Activated CD4-positive, alpha-beta memory T cell treated with anti-CD3 and anti-CD28 coated beads, Interleukin-2, amount 10 ng/mL, durations not matched to agents 7 days and 5 days (primary cell): ENCODE data around the gene RBMX. TPM values are rescaled to one million over a fixed set of nuclear protein-coding genes. Genes with fewer than 3 reads are reported as not detected.
"Not testable (repeated sequence)": the region's sequence is repeated elsewhere in the genome, so short reads cannot be mapped to it uniquely, and the experiment has no call there.

Experiments used
- CTCF ChIA-PET: fragments of 350-600 bp; sonication (Branson Sonifier 250); formaldehyde crosslinking; loops from one replicate; lab custom pipeline; 2021; ENCODE audit warnings: antibody characterized with exemption, inconsistent platforms; lab: Charles Lee
- POLR2A ChIA-PET: fragments of 350-600 bp; sonication (Branson Sonifier 250); formaldehyde crosslinking; loops from one replicate; lab custom pipeline; 2021; ENCODE audit warnings: antibody characterized with exemption; lab: Charles Lee
- DNase-seq: peaks from one replicate; pipeline ENCODE4 v3.0.0-alpha.2; 2020
- H3K27ac Mint-ChIP-seq: one replicate; pipeline ENCODE4 v1.8.0; 2021; ENCODE audit warnings: mild to moderate bottlenecking, mixed read lengths
- H3K27me3 Mint-ChIP-seq: one replicate; pipeline ENCODE4 v1.8.0; 2021; ENCODE audit warnings: mixed read lengths
- H3K36me3 Mint-ChIP-seq: one replicate; pipeline ENCODE4 v1.8.0; 2021; ENCODE audit warnings: low read depth, mixed read lengths
- H3K4me1 Mint-ChIP-seq: one replicate; pipeline ENCODE4 v1.8.0; 2021; ENCODE audit warnings: mixed read lengths
- H3K4me3 Mint-ChIP-seq: one replicate; pipeline ENCODE4 v1.8.0; 2021; ENCODE audit warnings: mild to moderate bottlenecking, mixed read lengths
- H3K9me3 Mint-ChIP-seq: one replicate; pipeline ENCODE4 v1.8.0; 2021; ENCODE audit warnings: mixed read lengths
- total RNA-seq, 2 experiments: library from RNA; stranded (reverse); gene quantifications; one replicate each; pipeline ENCODE4 v1.2.3, GENCODE V29; 2021

The RBMX gene
- total RNA-seq, result 100 to 1,000 TPM; 225 to 236 TPM

DNA sequence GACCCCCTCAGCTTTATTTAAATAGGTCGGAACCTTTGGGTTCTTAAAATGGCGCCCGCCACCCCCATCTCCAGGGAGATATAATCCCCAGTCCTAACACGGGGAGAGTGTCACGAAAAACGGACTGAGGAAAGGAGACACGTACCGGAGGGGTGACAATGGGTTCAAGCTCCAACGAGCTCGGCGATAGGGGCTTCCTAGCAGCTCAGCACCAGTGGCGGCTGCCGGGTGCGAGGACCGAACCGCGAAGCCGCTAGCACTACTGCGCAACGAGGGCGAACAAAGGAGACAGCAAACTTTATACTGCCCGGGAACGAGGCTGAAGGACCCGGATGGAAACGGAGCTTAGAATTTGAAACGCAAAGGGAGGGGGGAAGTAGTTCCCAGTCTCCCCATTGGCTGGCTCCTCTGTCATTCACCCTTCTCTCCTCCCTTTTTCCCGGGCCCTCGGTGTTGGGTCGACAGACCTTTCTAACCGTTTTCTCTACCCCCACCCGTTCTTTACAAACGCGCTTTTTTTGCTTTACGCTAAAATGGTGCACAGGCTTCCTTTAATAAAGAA is at the start of gene RBMX:
Gene RBMX, minus strand, starts transcription at position 274 of the 562 bp plus-strand sequence. CDS start 1,298 bp downstream, outside the sequence.
- Mint-ChIP-seq H3K4me1 (peaks cover 22% of the 10 kb centered on the region), H3K36me3 (peaks cover 37% of the 10 kb centered on the region), H3K9me3 (no peaks in the 10 kb centered on the region), H3K27me3 (no peaks in the 10 kb centered on the region), H3K4me3 (peak within 1 kb of the TSS; percentile 92), H3K27ac (peak within 1 kb of the TSS; percentile 98)
- ChIA-PET CTCF (interaction anchor here (1.1 to 3.2 kb wide), 2 partner anchors 69 to 101 kb away, joined by 5 to 11 read pairs; no protein-coding TSS in a partner anchor), POLR2A (interaction anchor here (0.6 to 4.6 kb wide), 35 partner anchors 9 to 384 kb away, joined by 3 to 124 read pairs (median 4); partner anchors contain the start of gene ARHGEF6)
- peak; percentile 91 for DNase-seq

DNA sequence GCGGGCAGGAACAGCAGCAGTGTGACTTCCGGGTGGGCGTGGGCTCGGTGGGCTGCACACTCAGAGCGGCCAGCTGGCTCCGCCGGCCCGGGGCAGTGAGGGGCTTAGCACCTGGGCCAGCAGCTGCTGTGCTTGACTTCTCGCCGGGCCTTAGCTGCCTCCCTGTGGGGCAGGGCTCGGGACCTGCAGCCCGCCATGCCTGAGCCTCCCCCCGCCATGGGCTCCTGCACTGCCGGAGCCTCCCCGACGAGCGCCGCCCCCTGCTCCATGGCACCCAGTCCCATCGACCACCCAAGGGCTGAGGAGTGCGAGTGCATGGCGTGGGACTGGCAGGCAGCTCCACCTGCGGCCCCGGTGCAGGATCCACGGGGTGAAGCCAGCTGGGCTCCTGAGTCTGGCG is 40.9 kb upstream of the RBMX start:
- POLR2A ChIA-PET, H3K9me3 Mint-ChIP-seq, H3K36me3 Mint-ChIP-seq, CTCF ChIA-PET, DNase-seq, H3K4me1 Mint-ChIP-seq, H3K27me3 Mint-ChIP-seq, H3K4me3 Mint-ChIP-seq, H3K27ac Mint-ChIP-seq: not testable (repeated sequence)

DNA sequence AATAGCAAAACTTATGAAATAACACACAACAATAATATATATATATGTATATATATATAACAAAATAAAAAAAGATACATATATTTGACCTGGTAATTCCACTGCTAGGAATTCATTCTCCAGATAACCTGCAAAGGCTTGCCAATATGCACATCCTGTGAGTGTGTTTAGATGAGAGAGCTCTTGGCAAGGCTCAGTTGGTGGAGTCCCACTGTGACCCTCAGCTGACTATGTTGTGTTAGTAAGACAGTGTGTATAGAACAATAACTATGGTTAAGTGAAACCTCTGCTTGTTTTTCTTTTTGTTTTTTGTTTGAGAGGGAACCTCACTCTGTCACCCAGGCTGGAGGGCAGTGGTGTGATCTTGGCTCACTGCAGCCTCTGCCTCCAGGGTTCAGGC is 39.5 kb upstream of the RBMX start:
- POLR2A ChIA-PET, result interaction anchor here (1.1 kb wide), 1 partner anchor 39 kb away, joined by 4 read pairs; the partner anchor contains the start of gene RBMX
- no peaks in the 10 kb centered on the region for H3K36me3 Mint-ChIP-seq

DNA sequence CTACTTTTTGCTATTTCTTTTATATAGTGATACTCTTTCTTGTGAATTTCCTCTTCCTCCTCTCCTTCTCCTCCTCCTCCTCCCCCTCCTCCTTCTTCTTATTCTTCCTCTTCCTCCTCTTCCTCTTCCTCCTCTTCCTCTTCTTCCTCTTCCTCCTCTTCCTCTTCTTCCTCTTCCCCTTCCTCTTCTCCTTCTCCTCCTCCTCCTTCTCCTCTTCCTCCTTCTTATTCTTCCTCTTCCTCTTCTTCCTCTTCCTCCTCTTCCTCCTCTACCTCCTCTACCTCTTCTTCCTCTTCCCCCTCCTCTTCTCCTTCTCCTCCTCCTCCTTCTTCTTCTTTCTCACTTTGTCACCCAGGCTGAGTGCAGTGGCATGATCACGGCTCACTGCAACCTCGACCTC is 36.3 kb upstream of the RBMX start:
- DNase-seq, result no peak
- peaks cover 5% of the 10 kb centered on the region for H3K4me1 Mint-ChIP-seq

More for the DNA sequence above, 39.5 kb upstream of the RBMX start:
- no peaks in the 10 kb centered on the region for H3K9me3 Mint-ChIP-seq
- H3K4me3 Mint-ChIP-seq, result no peak overlapping the region
- H3K27me3 Mint-ChIP-seq, result no peaks in the 10 kb centered on the region
- no peak for DNase-seq
- CTCF ChIA-PET, result no interaction called here
- no peak overlapping the region for H3K27ac Mint-ChIP-seq
- H3K4me1 Mint-ChIP-seq, result peaks cover 5% of the 10 kb centered on the region

DNA sequence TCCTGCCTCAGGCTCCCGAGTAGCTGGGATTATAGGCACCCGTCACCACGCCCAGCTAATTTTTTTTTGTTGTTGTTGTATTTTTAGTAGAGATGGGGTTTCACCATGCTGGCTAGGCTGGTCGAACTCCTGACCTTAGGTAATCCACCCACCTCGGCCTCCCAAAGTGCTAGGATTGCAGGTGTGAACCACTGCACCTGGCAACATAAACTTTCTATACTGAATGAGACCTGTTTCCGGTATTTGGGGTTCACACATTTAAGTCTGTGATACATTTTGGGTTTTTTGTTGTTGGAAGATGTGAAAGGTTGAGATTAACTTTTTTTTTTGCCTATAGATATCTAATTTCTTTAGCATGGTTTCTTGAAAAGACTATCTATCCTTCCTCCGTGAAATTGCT is 31.1 kb upstream of the RBMX start:
- POLR2A ChIA-PET, H3K27me3 Mint-ChIP-seq, DNase-seq, H3K36me3 Mint-ChIP-seq, H3K9me3 Mint-ChIP-seq, H3K27ac Mint-ChIP-seq: not testable (repeated sequence)
- H3K4me3 Mint-ChIP-seq, result peak overlapping the region; percentile 50
- CTCF ChIA-PET, result interaction anchor here (0.6 kb wide), 1 partner anchor 215 kb away, joined by 4 read pairs; no protein-coding TSS in a partner anchor
- peaks cover 24% of the 10 kb centered on the region for H3K4me1 Mint-ChIP-seq

More for the DNA sequence above, 36.3 kb upstream of the RBMX start:
- POLR2A ChIA-PET, result interaction anchor here (0.8 kb wide), 1 partner anchor 12 kb away, joined by 3 read pairs; no protein-coding TSS in a partner anchor
- Mint-ChIP-seq H3K27ac (no peak overlapping the region), H3K4me3 (no peak overlapping the region), H3K9me3 (no peaks in the 10 kb centered on the region), H3K36me3 (no peaks in the 10 kb centered on the region), H3K27me3 (no peaks in the 10 kb centered on the region)
- CTCF ChIA-PET, result no interaction called here

DNA sequence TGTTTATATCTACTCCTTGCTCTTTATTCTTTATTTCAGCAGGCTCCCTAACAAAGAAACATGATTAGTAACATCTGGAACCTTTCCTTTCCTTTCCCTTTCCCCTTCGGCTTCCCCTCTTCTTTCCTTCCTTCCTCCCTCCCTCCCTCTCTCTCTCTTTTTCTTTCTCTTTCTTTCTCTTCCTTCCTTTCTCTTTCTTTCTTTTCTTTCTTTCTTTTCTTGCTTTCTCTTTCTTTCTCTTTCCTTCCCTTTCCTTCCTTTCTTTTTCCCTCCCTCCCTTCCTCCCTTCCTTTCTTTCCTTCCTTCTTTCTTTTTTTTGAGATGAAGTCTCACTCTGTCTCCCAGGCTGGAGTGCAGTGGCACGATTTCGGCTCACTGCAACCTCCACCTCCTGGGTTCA is 30.7 kb upstream of the RBMX start:
- no peaks in the 10 kb centered on the region for H3K36me3 Mint-ChIP-seq
- H3K27me3 Mint-ChIP-seq, result no peaks in the 10 kb centered on the region
- no peaks in the 10 kb centered on the region for H3K9me3 Mint-ChIP-seq
- peak overlapping the region; percentile 50 for H3K4me3 Mint-ChIP-seq
- ChIA-PET POLR2A (no interaction called here), CTCF (interaction anchor here (0.6 kb wide), 1 partner anchor 215 kb away, joined by 4 read pairs; no protein-coding TSS in a partner anchor)
- DNase-seq, result no peak
- peaks cover 24% of the 10 kb centered on the region for H3K4me1 Mint-ChIP-seq
- no peak overlapping the region for H3K27ac Mint-ChIP-seq

DNA sequence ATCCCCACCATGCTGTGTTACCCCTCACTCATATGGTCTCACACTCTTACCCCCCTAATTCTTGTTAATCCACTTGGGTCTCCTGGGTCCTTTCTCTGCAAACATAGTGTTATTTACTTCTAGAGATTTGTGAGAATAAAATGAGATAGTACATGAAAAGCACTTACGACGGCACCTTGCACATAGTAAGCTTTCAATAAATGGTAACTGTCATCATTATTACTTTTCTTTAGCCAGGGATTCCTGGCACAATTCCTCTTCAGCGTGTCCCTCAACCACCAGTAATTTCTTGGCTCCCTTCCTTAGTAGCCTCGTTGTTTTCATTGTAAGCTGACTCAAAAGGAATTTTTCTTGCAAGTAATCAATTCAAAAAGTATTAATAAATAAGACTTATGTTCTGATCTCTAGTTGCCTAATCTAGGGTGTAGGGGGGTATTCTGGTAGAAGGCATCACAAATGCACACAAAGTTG is 30.1 kb upstream of the RBMX start:
- Mint-ChIP-seq H3K4me1 (peaks cover 21% of the 10 kb centered on the region), H3K4me3 (peak overlapping the region; percentile 90), H3K27ac (no peak overlapping the region), H3K27me3 (no peaks in the 10 kb centered on the region), H3K9me3 (no peaks in the 10 kb centered on the region), H3K36me3 (no peaks in the 10 kb centered on the region)
- POLR2A ChIA-PET, result interaction anchor here (3.8 kb wide), 1 partner anchor 131 kb away, joined by 13 read pairs; the partner anchor contains the start of gene ARHGEF6
- CTCF ChIA-PET, result no interaction called here
- DNase-seq, result no peak

DNA sequence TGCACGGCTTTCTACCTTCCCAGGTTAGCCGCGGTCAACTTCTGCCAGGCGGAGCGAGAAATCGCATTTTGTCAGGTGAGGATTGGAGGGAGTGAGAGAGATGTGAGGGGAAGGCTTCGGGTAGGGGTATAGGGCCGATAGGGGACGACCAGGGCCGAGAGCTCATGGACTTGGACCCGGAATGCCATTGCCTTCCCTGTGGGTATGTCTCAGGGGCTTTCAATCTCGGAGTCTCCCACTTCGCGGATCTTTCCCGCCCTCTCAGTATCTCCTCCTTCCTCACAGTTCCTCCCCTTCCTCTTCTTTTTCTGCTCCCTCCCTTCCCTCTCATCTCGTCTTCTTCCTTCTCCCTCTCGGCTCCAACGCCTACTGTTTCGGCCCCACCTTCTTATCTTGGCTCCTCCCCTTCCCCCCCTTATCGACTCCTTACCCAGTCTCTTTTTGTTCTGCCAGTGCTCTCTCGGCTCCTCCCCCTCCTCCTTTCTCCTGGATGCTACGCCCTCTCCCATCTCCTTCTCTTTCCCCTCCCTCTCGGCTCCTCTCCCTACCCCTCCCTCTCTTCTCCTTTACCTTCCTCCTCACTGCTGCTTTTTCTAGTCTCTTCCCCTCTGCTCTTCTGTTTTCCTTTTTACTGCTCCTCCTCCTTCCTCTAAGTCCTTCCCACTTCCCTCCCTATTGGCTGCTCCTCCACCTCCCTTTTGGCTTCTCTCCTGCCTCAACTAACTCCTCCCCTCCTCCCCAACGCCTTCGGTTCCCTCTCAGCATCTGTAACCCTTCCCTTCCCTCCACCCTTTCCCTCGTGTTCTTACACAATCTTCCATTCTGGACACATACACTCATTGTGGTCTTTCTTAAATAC is 29.4 kb upstream of the RBMX start:
- ChIA-PET CTCF (interaction anchor here (0.6 kb wide), 1 partner anchor 130 kb away, joined by 3 read pairs; no protein-coding TSS in a partner anchor), POLR2A (interaction anchor here (1.4 to 3.8 kb wide), 3 partner anchors 12 to 130 kb away, joined by 3 to 13 read pairs (median 7); partner anchors contain the start of genes ARHGEF6 and RBMX)
- DNase-seq, result peak; percentile 73

DNA sequence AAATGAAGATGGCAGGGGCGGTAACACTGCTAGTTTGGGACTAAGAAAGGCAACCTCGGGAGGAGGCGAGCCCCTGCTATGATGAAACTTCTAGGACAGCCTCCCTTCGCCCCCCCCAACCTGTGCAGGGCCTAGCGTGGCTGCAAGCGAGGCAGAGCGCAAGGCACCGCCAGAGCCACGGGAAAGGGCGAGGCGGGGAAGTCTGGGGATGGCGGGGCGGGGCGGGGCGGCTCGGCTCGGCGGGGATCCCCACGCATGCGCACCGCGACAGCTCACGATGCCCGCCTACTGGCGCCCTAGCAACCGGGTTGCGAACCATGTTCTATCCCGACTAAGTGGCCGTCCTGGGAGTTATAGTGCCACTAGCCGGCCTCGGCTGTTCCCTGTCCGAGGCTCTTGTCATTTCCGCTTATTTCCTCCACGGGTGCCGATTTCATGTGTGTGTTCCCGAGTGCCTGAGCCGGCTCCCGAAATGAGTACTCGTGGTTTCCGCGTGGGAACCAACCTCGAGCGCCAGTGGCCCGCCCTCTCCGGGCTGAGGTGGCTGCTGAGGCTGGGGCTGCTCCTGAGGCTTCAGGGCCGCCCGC is 28.7 kb upstream of the RBMX start:
- H3K27ac Mint-ChIP-seq, result peak overlapping the region; percentile 76
- H3K36me3 Mint-ChIP-seq, result no peaks in the 10 kb centered on the region
- peak overlapping the region; percentile 90 for H3K4me3 Mint-ChIP-seq
- POLR2A ChIA-PET, result interaction anchor here (1.4 to 3.8 kb wide), 3 partner anchors 13 to 129 kb away, joined by 3 to 13 read pairs (median 7); partner anchors contain the start of genes ARHGEF6 and RBMX
- H3K9me3 Mint-ChIP-seq, result no peaks in the 10 kb centered on the region
- H3K4me1 Mint-ChIP-seq, result peaks cover 21% of the 10 kb centered on the region
- CTCF ChIA-PET, result interaction anchor here (0.8 kb wide), 1 partner anchor 30 kb away, joined by 3 read pairs; no protein-coding TSS in a partner anchor
- DNase-seq, result peak; percentile 79
- no peaks in the 10 kb centered on the region for H3K27me3 Mint-ChIP-seq

More for the DNA sequence above, 29.4 kb upstream of the RBMX start:
- Mint-ChIP-seq H3K4me1 (peaks cover 21% of the 10 kb centered on the region), H3K4me3 (peak overlapping the region; percentile 90), H3K9me3 (no peaks in the 10 kb centered on the region), H3K27ac (peak overlapping the region; percentile 61), H3K36me3 (no peaks in the 10 kb centered on the region), H3K27me3 (no peaks in the 10 kb centered on the region)

DNA sequence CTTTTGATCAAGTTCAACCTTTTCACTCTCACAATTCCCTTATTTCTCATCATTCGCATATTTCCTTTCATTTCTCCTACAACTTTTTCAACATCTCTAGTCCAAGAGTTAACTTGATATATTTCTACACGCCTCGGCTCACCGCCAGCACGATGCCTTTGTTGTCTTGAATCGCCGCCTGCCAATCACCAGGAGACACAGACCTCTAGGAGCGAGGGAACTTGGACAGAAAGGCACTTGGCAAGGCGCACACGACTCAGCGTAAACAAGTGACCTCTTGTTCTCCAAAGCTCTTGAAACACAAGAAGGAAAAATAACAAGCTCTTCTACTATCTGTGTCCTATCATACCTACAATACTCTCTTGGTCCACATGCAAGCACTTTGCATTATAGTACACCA is 27.1 kb upstream of the RBMX start:
- DNase-seq, result no peak
- ChIA-PET CTCF (no interaction called here), POLR2A (interaction anchor here (1.3 to 3.8 kb wide), 2 partner anchors 27 to 128 kb away, joined by 3 to 13 read pairs; partner anchors contain the start of genes ARHGEF6 and RBMX)
- no peak overlapping the region for H3K4me3 Mint-ChIP-seq
- H3K9me3 Mint-ChIP-seq, result no peaks in the 10 kb centered on the region
- H3K36me3 Mint-ChIP-seq, result no peaks in the 10 kb centered on the region
- H3K4me1 Mint-ChIP-seq, result peaks cover 21% of the 10 kb centered on the region
- no peaks in the 10 kb centered on the region for H3K27me3 Mint-ChIP-seq
- no peak overlapping the region for H3K27ac Mint-ChIP-seq

DNA sequence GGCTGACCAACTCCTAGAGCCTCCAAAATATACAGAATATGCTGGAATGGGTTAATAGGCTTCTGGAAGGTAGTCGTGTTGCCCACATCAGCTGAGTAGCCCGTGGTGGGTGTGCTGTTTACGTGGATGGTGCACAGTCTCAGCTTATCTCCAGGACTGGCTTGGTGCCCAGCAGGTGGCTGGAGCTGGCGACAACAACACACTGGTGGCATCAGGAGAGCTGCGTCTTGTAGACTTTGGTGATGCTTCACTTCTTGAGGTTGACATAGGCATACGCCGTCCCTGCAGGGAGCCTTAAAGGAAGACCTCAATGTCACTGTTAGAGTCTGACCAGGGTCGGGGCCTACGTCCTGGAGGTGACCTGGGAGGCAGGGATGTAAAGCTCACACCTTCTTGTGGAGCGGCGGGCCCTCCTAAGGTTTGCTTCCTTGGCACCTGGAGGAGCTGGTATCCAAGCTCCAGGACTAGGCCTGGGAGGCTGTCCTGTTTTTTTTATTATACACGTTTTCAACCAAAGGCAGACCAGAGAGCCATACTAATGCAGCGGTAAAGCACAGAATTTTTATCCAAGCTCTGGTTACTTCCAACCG is 26.5 kb upstream of the RBMX start:
- no peak for DNase-seq
- H3K27me3 Mint-ChIP-seq, result no peaks in the 10 kb centered on the region
- peaks cover 21% of the 10 kb centered on the region for H3K4me1 Mint-ChIP-seq
- H3K4me3 Mint-ChIP-seq, result no peak overlapping the region
- no peak overlapping the region for H3K27ac Mint-ChIP-seq
- H3K36me3 Mint-ChIP-seq, result no peaks in the 10 kb centered on the region
- ChIA-PET POLR2A (interaction anchor here (1.3 to 3.8 kb wide), 2 partner anchors 26 to 127 kb away, joined by 3 to 13 read pairs; partner anchors contain the start of genes ARHGEF6 and RBMX), CTCF (no interaction called here)
- no peaks in the 10 kb centered on the region for H3K9me3 Mint-ChIP-seq

DNA sequence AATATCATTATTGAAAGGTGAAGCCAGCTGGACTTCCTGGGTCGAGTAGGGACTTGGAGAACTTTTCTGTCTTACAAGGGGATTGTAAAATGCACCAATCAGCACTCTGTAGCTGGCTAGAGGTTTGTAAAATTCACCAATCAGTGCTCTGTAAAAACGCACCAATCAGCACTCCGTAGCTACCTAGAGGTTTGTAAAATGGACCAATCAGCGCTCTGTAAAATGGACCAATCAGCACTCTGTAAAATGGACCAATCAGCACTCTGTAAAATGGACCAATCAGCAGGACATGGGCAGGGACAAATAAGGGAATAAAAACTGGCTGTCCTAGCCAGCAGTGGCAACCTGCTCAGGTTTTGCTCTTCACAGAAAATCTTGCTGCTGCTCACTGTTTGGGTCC is 23.5 kb upstream of the RBMX start:
- H3K27me3 Mint-ChIP-seq, H3K4me1 Mint-ChIP-seq, H3K36me3 Mint-ChIP-seq, DNase-seq, H3K9me3 Mint-ChIP-seq, H3K27ac Mint-ChIP-seq, CTCF ChIA-PET, H3K4me3 Mint-ChIP-seq: not testable (repeated sequence)
- POLR2A ChIA-PET, result interaction anchor here (0.7 to 1.3 kb wide), 2 partner anchors 12 to 24 kb away, joined by 3 read pairs; partner anchors contain the start of gene RBMX
